ENCODE measurements around the gene CARD16. TPM values are rescaled to one million over a fixed set of nuclear protein-coding genes. Genes with fewer than 3 reads are reported as not detected.

CARD16 gene
- total RNA-seq, 1 donor from 2014 or later = not detected

DNA sequence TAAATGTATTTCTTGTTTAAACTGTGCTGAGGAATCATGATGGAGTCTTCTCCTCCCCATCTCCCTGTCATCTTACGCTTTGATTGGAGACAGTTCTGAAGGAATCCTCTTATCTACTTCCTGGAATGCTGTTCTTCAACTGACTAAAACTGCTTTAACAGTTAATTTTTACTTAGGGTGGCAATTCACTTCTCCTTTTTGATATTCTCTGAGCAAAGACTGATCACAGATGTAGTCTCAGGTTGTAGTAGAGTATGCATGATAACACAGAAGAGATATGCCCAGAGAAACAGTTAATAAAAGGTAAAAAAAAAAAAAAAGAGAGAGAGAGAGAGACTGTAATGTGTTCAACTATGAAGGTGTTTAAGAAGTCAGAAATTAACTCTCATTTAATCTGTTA, 20.7 kb downstream of the CARD16 start:
- Mint-ChIP-seq H3K36me3 (ENCODE audit: insufficient read depth) (no peaks in the 10 kb centered on the region), H3K4me3 (ENCODE audit: low read depth) (no peak overlapping the region)

DNA sequence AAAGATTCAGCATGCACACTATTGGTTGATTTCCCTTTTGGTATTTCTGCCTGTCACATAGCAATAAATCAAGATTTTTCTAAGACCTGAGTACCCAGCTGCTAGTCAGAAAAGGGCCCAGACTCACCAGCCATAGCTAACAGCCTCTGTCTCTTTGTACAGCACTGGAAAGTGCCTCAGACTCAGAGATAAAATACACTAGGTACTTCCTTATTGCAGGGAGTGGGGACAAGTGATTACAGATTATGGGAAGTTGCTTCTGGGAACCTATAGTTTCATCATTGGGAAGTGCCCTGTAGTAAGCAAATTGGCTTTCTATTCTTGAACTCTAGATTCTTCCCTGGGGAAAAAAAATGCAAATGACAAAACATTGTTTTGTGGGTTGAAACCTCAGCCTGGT, 22.1 kb downstream of the CARD16 start, which contains the start of gene CASP5:
Gene CASP5, minus strand, starts transcription at position 166 of the 400 bp plus-strand sequence. Its CDS starts 32 bp downstream, at position 134.
- no peak within 1 kb of the TSS for H3K27ac Mint-ChIP-seq
- no peaks in the 10 kb centered on the region for H3K9me3 Mint-ChIP-seq (ENCODE audit: low read depth)

More for the DNA sequence above, 20.7 kb downstream of the CARD16 start:
- H3K4me1 Mint-ChIP-seq (ENCODE audit: low read depth) = no peaks in the 10 kb centered on the region
- no peaks in the 10 kb centered on the region for H3K27me3 Mint-ChIP-seq
- H3K9me3 Mint-ChIP-seq (ENCODE audit: low read depth) = no peaks in the 10 kb centered on the region
- DNase-seq (ENCODE audit: low spot score, unreplicated experiment) = no peak
- no peak overlapping the region for H3K27ac Mint-ChIP-seq
- TF ChIP-seq CTCF (IDR thresholded peaks at IDR 0.05; ENCODE audit: unreplicated experiment) = no peak

DNA sequence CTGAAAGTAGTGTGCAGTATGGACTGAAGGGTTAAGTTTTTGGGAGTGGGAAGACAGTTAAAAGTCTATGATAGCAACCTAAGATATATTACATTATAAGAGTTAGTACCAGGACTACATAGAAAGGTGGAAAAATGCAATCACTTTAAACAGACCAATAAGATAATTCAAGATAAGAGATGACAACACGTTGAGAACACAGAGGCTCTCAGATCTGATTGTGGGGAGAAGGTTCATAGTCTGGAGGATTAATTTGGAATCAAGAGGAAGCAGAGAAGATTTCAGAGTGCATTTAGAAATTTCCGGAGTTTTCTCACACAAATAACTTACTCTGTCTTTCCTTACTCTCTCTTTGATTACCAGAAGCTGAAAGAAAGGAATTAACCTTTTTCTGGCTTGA, 22.6 kb downstream of the CARD16 start:
- no peak overlapping the region for H3K4me3 Mint-ChIP-seq (ENCODE audit: low read depth)
- no peaks in the 10 kb centered on the region for H3K36me3 Mint-ChIP-seq (ENCODE audit: insufficient read depth)
- no peaks in the 10 kb centered on the region for H3K9me3 Mint-ChIP-seq (ENCODE audit: low read depth)
- H3K27ac Mint-ChIP-seq = no peak overlapping the region
- DNase-seq (ENCODE audit: low spot score, unreplicated experiment) = no peak
- no peaks in the 10 kb centered on the region for H3K4me1 Mint-ChIP-seq (ENCODE audit: low read depth)
- TF ChIP-seq CTCF (IDR thresholded peaks at IDR 0.05; ENCODE audit: unreplicated experiment) = no peak
- no peaks in the 10 kb centered on the region for H3K27me3 Mint-ChIP-seq

More for the DNA sequence above, 22.1 kb downstream of the CARD16 start, which contains the start of gene CASP5:
- Mint-ChIP-seq H3K4me3 (ENCODE audit: low read depth) (no peak within 1 kb of the TSS), H3K27me3 (no peaks in the 10 kb centered on the region), H3K4me1 (ENCODE audit: low read depth) (no peaks in the 10 kb centered on the region), H3K36me3 (ENCODE audit: insufficient read depth) (no peaks in the 10 kb centered on the region)
- DNase-seq (ENCODE audit: low spot score, unreplicated experiment) = no peak
- no peak for TF ChIP-seq CTCF (IDR thresholded peaks at IDR 0.05; ENCODE audit: unreplicated experiment)

GRCh38 chr11:105007463-105007862, 37.7 kb downstream of the CARD16 start:
- Mint-ChIP-seq H3K9me3 (ENCODE audit: low read depth) (no peaks in the 10 kb centered on the region), H3K27ac (no peak overlapping the region), H3K4me1 (ENCODE audit: low read depth) (no peaks in the 10 kb centered on the region), H3K27me3 (no peaks in the 10 kb centered on the region), H3K36me3 (ENCODE audit: insufficient read depth) (no peaks in the 10 kb centered on the region), H3K4me3 (ENCODE audit: low read depth) (no peak overlapping the region)
- DNase-seq (ENCODE audit: low spot score, unreplicated experiment) = no peak
- TF ChIP-seq CTCF (IDR thresholded peaks at IDR 0.05; ENCODE audit: unreplicated experiment) = no peak

DNA sequence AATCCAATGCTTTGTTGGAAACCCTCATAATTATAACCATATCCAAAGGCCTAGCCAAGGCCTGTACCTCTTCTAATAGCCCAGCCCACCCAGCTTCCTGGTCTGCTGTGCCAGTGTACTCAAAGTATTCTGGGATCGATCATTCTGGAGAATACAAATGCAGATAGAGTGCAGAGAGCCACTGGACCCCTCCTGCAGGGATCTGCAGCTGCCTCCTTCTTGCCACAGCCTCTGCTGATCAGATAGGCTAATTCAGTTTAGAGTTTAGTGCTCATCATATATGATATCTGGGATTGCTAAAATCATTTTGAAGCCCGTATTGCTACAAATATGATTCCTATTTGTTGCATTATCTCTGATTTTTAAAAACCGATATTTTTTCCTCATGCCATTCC, 39.7 kb downstream of the CARD16 start:
- Mint-ChIP-seq H3K27ac (no peak overlapping the region), H3K27me3 (no peaks in the 10 kb centered on the region), H3K4me1 (ENCODE audit: low read depth) (no peaks in the 10 kb centered on the region), H3K9me3 (ENCODE audit: low read depth) (peaks cover 7% of the 10 kb centered on the region), H3K36me3 (ENCODE audit: insufficient read depth) (no peaks in the 10 kb centered on the region), H3K4me3 (ENCODE audit: low read depth) (no peak overlapping the region)
- no peak for TF ChIP-seq CTCF (IDR thresholded peaks at IDR 0.05; ENCODE audit: unreplicated experiment)
- DNase-seq (ENCODE audit: low spot score, unreplicated experiment) = no peak

Measured in progenitor cell of endocrine pancreas (in vitro differentiated cells).